ENCODE data around the gene TOMM6.

TOMM6 gene

DNA sequence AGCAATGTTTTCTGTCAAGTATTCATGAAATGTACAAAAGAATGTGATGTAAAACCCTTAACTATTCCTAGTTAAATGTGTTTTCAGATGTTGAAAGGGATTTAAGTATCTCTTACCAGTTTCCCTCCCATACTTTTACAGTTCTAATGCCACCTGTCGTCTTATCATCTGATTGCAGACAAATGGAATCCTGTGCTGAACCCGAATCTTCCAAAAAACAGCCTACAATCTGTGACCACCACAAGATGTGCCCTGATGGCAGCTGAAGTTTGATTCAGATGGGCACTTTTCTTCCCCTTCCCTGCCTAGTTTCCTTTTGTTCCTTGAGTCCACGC is 1.9 kb downstream of the TOMM6 start:
- DNase-seq (ENCODE audit: low spot score), result no peak
- CTCF ChIA-PET, result interaction anchor here (0.6 kb wide), 1 partner anchor 96 kb away, joined by 3 read pairs; no protein-coding TSS in a partner anchor
- POLR2A ChIA-PET (ENCODE audit: low non-redundant PET), result no interaction called here
- TF ChIP-seq, protein P1, sequence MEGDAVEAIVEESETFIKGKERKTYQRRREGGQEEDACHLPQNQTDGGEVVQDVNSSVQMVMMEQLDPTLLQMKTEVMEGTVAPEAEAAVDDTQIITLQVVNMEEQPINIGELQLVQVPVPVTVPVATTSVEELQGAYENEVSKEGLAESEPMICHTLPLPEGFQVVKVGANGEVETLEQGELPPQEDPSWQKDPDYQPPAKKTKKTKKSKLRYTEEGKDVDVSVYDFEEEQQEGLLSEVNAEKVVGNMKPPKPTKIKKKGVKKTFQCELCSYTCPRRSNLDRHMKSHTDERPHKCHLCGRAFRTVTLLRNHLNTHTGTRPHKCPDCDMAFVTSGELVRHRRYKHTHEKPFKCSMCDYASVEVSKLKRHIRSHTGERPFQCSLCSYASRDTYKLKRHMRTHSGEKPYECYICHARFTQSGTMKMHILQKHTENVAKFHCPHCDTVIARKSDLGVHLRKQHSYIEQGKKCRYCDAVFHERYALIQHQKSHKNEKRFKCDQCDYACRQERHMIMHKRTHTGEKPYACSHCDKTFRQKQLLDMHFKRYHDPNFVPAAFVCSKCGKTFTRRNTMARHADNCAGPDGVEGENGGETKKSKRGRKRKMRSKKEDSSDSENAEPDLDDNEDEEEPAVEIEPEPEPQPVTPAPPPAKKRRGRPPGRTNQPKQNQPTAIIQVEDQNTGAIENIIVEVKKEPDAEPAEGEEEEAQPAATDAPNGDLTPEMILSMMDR (conservative IDR thresholded peaks at IDR 0.05; ENCODE audit: low read depth), result no peak
- H3K27ac ChIP-seq, result no peak overlapping the region

DNA sequence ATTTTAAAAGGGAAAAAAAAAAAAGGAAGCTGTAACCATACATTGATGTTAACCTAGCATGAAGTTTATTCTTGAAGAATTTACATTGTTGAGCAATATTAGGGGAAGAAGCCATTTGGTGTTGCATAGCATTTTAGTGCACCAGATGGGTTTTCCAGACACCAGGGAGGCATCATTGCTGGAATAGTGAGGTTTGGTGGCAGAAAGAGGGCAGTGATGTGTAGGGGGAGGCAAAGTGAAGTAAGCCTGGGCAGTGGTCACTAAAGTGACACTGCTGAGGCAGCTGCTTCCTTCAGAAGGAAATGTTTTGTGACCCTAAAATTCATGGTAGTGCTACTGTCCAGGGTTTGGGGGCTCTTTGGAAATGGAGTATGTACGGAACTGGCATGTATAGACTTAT is 2.6 kb downstream of the TOMM6 start:
- POLR2A ChIA-PET (ENCODE audit: low non-redundant PET), result interaction anchor here (0.6 kb wide), 1 partner anchor 75 kb away, joined by 4 read pairs; no protein-coding TSS in a partner anchor
- TF ChIP-seq, protein P1 (conservative IDR thresholded peaks at IDR 0.05; ENCODE audit: low read depth), result no peak
- H3K27ac ChIP-seq, result no peak overlapping the region
- CTCF ChIA-PET, result interaction anchor here (0.6 kb wide), 1 partner anchor 95 kb away, joined by 3 read pairs; no protein-coding TSS in a partner anchor
- no peak for DNase-seq (ENCODE audit: low spot score)

DNA sequence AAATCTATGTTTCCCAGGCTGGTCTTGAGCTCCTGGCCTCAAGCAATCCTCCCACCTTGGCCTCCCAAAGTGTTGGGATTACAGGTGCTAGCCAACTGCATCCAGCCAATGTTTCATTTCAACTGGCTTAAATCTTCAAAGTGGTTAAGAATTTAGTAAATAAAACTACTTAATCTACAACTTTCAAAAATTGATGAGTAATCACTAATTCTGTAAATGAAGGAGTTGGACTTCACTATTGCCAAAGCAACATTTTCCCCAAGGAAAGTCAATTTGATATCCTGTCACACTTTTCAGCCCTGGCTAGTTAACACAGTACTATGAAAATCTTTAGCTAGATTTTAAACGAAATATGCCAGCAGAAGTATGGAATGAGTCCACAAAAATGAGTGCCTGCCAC is 3.8 kb downstream of the TOMM6 start:
- ChIA-PET CTCF (interaction anchor here (0.6 kb wide), 1 partner anchor 27 kb away, joined by 4 read pairs; no protein-coding TSS in a partner anchor), POLR2A (ENCODE audit: low non-redundant PET) (no interaction called here)

DNA sequence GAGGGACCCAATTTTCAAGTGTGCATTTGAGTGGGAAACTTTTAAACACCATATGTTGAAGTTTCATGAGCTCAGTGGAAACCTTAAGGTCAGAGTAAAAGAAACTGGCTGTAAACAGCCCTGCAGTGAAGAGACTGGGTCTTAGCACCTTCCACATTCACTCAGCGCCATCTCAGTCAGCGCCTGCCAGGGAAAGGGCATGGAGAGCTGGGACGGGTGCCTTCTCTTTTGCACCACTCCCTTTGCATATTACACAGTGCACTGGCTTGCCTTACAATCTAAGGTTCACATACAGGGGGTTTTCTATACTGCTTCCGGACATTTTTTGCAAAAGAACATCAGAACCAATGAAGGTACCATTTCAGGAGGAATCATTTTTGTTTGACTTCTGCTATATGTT is 4.5 kb downstream of the TOMM6 start:
- ChIA-PET CTCF (no interaction called here), POLR2A (ENCODE audit: low non-redundant PET) (no interaction called here)
- TF ChIP-seq, protein P1 (conservative IDR thresholded peaks at IDR 0.05; ENCODE audit: low read depth), result no peak
- H3K27ac ChIP-seq, result peak overlapping the region; percentile 37; the same call in 1 of the 2 replicates
- no peak for DNase-seq (ENCODE audit: low spot score)

More for the DNA sequence above, 3.8 kb downstream of the TOMM6 start:
- H3K27ac ChIP-seq, result no peak overlapping the region
- no peak for DNase-seq (ENCODE audit: low spot score)
- TF ChIP-seq, protein P1 (conservative IDR thresholded peaks at IDR 0.05; ENCODE audit: low read depth), result no peak

DNA sequence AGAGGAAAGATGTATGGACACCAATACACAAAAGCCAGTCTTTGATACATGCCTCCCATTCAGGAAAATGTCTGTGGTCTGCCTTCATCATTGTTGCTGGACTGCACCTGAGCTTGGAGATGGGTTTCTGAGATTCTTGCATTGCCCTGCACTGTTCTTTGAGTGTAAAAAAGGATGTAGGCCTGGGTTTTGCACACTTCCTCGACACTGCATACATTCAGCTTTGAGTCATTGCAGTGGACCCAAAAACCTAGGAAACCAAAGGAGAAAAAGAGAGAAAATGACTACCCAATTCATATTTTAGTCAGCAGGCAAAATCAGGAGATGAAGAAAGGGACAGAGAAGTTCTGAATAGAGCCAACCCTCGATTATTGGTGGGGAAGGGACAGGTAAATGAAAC is 9.0 kb downstream of the TOMM6 start:
- CTCF ChIA-PET, result no interaction called here

DNA sequence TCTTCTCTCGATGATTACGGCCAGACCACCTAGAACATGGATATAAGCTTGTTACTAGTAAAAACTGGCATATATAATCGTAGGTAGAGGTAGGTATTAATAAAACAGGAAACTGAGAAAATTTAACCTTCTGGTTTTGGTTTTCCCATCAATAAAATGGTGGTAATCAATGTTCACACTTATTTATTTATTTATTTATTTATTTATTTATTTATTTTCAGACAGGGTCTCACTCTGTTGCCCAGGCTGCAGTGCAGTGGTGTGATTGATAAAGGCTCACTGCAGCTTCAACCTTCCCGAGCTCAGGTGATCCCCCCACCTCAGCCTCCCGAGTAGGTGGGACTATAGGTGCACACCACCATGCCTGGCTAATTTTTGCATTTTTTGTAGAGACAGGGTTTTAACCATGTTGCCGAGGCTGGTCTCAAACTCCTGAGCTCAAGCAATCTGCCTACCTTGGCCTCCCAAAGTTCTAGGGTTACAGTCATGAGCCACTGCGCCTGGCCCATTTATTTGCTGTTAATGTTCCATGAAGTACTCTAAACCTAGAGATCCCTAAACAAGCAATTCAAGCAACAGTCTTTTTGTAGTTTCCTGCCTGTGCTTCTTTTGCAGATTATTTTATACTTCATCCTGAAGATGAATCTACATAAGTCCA is 11.5 kb downstream of the TOMM6 start:
- TF ChIP-seq, protein P1 (conservative IDR thresholded peaks at IDR 0.05; ENCODE audit: low read depth), result no peak
- POLR2A ChIA-PET (ENCODE audit: low non-redundant PET), result no interaction called here
- H3K27ac ChIP-seq, result no peak overlapping the region
- no peak for DNase-seq (ENCODE audit: low spot score)
- CTCF ChIA-PET, result interaction anchor here (0.7 to 0.8 kb wide), 2 partner anchors 12 to 24 kb away, joined by 4 read pairs; partner anchors contain the start of gene TOMM6

More for the DNA sequence above, 9.0 kb downstream of the TOMM6 start:
- TF ChIP-seq, protein P1 (conservative IDR thresholded peaks at IDR 0.05; ENCODE audit: low read depth), result no peak
- no peak overlapping the region for H3K27ac ChIP-seq
- POLR2A ChIA-PET (ENCODE audit: low non-redundant PET), result no interaction called here
- no peak for DNase-seq (ENCODE audit: low spot score)
